H1 (cell line): ENCODE results near the gene NEURL1. TPM values are rescaled to one million over a fixed set of nuclear protein-coding genes. Genes with fewer than 3 reads are reported as not detected.
A peak's percentile ranks its signal among the peaks of the same experiment; 100 is the strongest.

Experiments
- CTCF ChIA-PET: fragments of 300-600 bp; sonication (Branson Sonifier 250); formaldehyde crosslinking; loops from one replicate; lab custom pipeline; 2021; ENCODE audit not compliant: partially characterized antibody; lab: Charles Lee
- POLR2A ChIA-PET: fragments of 300-600 bp; sonication (Branson Sonifier 250); formaldehyde crosslinking; loops from one replicate; lab custom pipeline; 2021; ENCODE audit warnings: inconsistent platforms; ENCODE audit not compliant: partially characterized antibody; lab: Charles Lee
- DNase-seq, 2 experiments: peaks; one replicate each; pipeline versions ENCODE4 v3.0.0 to v3.0.0-alpha.2; 2010 to 2022; ENCODE audit warnings: low spot score in 2 of 2, low read depth in 1 of 2, mixed read lengths in 1 of 2
- FAIRE-seq: peaks from 2 replicates; lab custom pipeline; 2011; peaks lifted over from hg19 to GRCh38; lab: Jason Lieb, UNC
- H2AFZ ChIP-seq: 2 replicates; pipeline ENCODE4 v1.8.1; 2012; ENCODE audit warnings: low read length, inconsistent platforms
- H2AK5ac ChIP-seq: 2 replicates; pipeline ENCODE4 v1.6.1; 2013; ENCODE audit warnings: low read depth, low read length
- H2BK120ac ChIP-seq: replicated peaks from 2 replicates; pipeline ENCODE3; 2013; ENCODE audit warnings: low read depth, low read length, inconsistent platforms
- H2BK12ac ChIP-seq: 2 replicates; pipeline ENCODE4 v1.6.1; 2013; ENCODE audit warnings: low read depth, low read length
- H2BK15ac ChIP-seq: 2 replicates; pipeline ENCODE4 v1.6.1; 2013; ENCODE audit warnings: low read length
- H2BK20ac ChIP-seq: 2 replicates; pipeline ENCODE4 v1.6.1; 2013; ENCODE audit warnings: low read length
- H2BK5ac ChIP-seq: 2 replicates; pipeline ENCODE4 v1.6.1; 2013; ENCODE audit warnings: low read depth, low read length
- H3K14ac ChIP-seq: 2 replicates; pipeline ENCODE4 v1.6.1; 2013; ENCODE audit warnings: inconsistent platforms; ENCODE audit not compliant: insufficient read length
- H3K18ac ChIP-seq: 2 replicates; pipeline ENCODE4 v1.6.1; 2013; ENCODE audit warnings: low read length; ENCODE audit errors: extremely low read depth
- H3K23ac ChIP-seq: 2 replicates; pipeline ENCODE4 v1.6.1; 2013; ENCODE audit warnings: inconsistent platforms; ENCODE audit not compliant: insufficient read length
- H3K23me2 ChIP-seq: 2 replicates; pipeline ENCODE4 v1.6.1; 2013; ENCODE audit warnings: low read depth, low read length
- H3K27ac ChIP-seq: 2 replicates; pipeline ENCODE4 v1.6.1; 2011; ENCODE audit warnings: low read depth, low read length, inconsistent platforms
- H3K27me3 ChIP-seq, 4 experiments: replicated peaks in 1 of 4; 1 replicate in 1 of 4; 2 replicates in 3 of 4; pipeline versions ENCODE4 v1.6.1 to v1.8.1; 2011 to 2013; ENCODE audit warnings: low read length in 3 of 4, mild to moderate bottlenecking in 3 of 4, inconsistent platforms in 2 of 4, mixed read lengths in 2 of 4, moderate library complexity in 1 of 4; ENCODE audit not compliant: control insufficient read depth in 3 of 4, insufficient read depth in 3 of 4; ENCODE audit errors: extremely low read depth in 1 of 4
- H3K36me3 ChIP-seq, 4 experiments: 2 replicates each; pipeline versions ENCODE4 v1.6.1 to v1.8.1; 2011 to 2013; ENCODE audit warnings: mild to moderate bottlenecking in 4 of 4, low read length in 3 of 4, moderate library complexity in 2 of 4, control low read depth in 1 of 4, inconsistent platforms in 1 of 4; ENCODE audit not compliant: insufficient read depth in 4 of 4, control insufficient read depth in 2 of 4
- H3K4ac ChIP-seq: replicated peaks from 2 replicates; pipeline ENCODE3; 2013; ENCODE audit warnings: low read length, low read depth, mixed read lengths, inconsistent platforms; ENCODE audit not compliant: insufficient read length
- H3K4me1 ChIP-seq, 4 experiments: replicated peaks in 1 of 4; 1 replicate in 1 of 4; 2 replicates in 3 of 4; pipeline versions ENCODE4 v1.6.1 to v1.8.1; 2011 to 2013; ENCODE audit warnings: low read length in 3 of 4, inconsistent platforms in 2 of 4, mixed read lengths in 1 of 4; ENCODE audit not compliant: insufficient read depth in 4 of 4, control insufficient read depth in 3 of 4
- H3K4me2 ChIP-seq, 2 experiments: 2 replicates each; pipeline versions ENCODE4 v1.6.1 to v1.8.1; 2011 to 2013; ENCODE audit warnings: low read depth in 2 of 2, low read length in 2 of 2, control low read depth in 1 of 2, inconsistent platforms in 1 of 2, mild to moderate bottlenecking in 1 of 2; ENCODE audit not compliant: insufficient read depth in 1 of 2
- H3K4me3 ChIP-seq, 4 experiments: fragments of 200-600, 300-600 bp in 1 of 4; sonication (generic), shearing (Covaris generic), sonication (Bioruptor Twin) in 1 of 4; 2 replicates each; pipeline versions ENCODE4 v1.5.1 to v1.8.1; 2011 to 2016; ENCODE audit warnings: low read length in 4 of 4, low read depth in 3 of 4, control low read depth in 2 of 4, inconsistent platforms in 2 of 4, mild to moderate bottlenecking in 2 of 4, mixed read lengths in 1 of 4, moderate library complexity in 1 of 4; ENCODE audit not compliant: insufficient read depth in 2 of 4; ENCODE audit errors: extremely low read depth in 1 of 4
- H3K56ac ChIP-seq: replicated peaks from 2 replicates; pipeline ENCODE3; 2013; ENCODE audit warnings: low read depth, mild to moderate bottlenecking, mixed read lengths, low read length, inconsistent platforms; ENCODE audit not compliant: insufficient read length
- H3K79me1 ChIP-seq: 2 replicates; pipeline ENCODE4 v1.6.1; 2013; ENCODE audit warnings: low read depth, low read length, control low read depth
- H3K79me2 ChIP-seq, 2 experiments: 2 replicates each; pipeline versions ENCODE4 v1.6.1 to v1.8.1; 2012 to 2013; ENCODE audit warnings: low read length in 2 of 2, mild to moderate bottlenecking in 2 of 2, inconsistent platforms in 1 of 2; ENCODE audit not compliant: insufficient read depth in 2 of 2, control insufficient read depth in 1 of 2
- H3K9ac ChIP-seq, 4 experiments: replicated peaks in 1 of 4; 1 replicate in 1 of 4; 2 replicates in 3 of 4; pipeline versions ENCODE4 v1.6.1 to v1.8.1; 2011 to 2013; ENCODE audit warnings: low read depth in 3 of 4, low read length in 3 of 4, control low read depth in 2 of 4, mild to moderate bottlenecking in 2 of 4, moderate library complexity in 2 of 4, inconsistent platforms in 1 of 4; ENCODE audit errors: extremely low read depth in 1 of 4
- H3K9me3 ChIP-seq, 2 experiments: 2 replicates each; pipeline versions ENCODE4 v1.6.1 to v1.8.1; 2012 to 2013; ENCODE audit warnings: mild to moderate bottlenecking in 2 of 2, moderate library complexity in 2 of 2, control low read depth in 1 of 2, inconsistent platforms in 1 of 2, low read depth in 1 of 2, low read length in 1 of 2, mixed read lengths in 1 of 2; ENCODE audit not compliant: insufficient read depth in 2 of 2
- H4K20me1 ChIP-seq, 2 experiments: replicated peaks in 1 of 2; 2 replicates each; pipeline versions ENCODE3 to v1.8.1; 2011 to 2013; ENCODE audit warnings: inconsistent platforms in 2 of 2, low read length in 2 of 2, mild to moderate bottlenecking in 1 of 2; ENCODE audit not compliant: insufficient read depth in 2 of 2, control insufficient read depth in 1 of 2
- H4K5ac ChIP-seq: 2 replicates; pipeline ENCODE4 v1.6.1; 2013; ENCODE audit warnings: low read length, low read depth, mixed read lengths, inconsistent platforms; ENCODE audit not compliant: insufficient read length
- H4K8ac ChIP-seq: 2 replicates; pipeline ENCODE4 v1.8.0; 2013; ENCODE audit warnings: mild to moderate bottlenecking, moderate library complexity, low read length, inconsistent platforms; ENCODE audit not compliant: insufficient read depth; ENCODE audit errors: extremely low read depth
- H4K91ac ChIP-seq: replicated peaks from 2 replicates; pipeline ENCODE3; 2013; ENCODE audit warnings: low read length, mixed read lengths, inconsistent platforms; ENCODE audit not compliant: insufficient read length
- E2F6 ChIP-seq: IDR thresholded peaks from 2 replicates; pipeline ENCODE4 v1.6.1; 2012; ENCODE audit warnings: inconsistent platforms
- EP300 ChIP-seq, 2 experiments: IDR thresholded peaks; 1 replicate in 1 of 2; 2 replicates in 1 of 2; pipeline ENCODE4 v1.6.1; 2011 to 2012; ENCODE audit warnings: low read depth in 2 of 2, low read length in 2 of 2, mild to moderate bottlenecking in 2 of 2, borderline replicate concordance in 1 of 2, inconsistent platforms in 1 of 2, moderate library complexity in 1 of 2
- GABPA ChIP-seq: IDR thresholded peaks from 2 replicates; pipeline ENCODE4 v1.6.1; 2011; ENCODE audit warnings: mild to moderate bottlenecking, low read length, moderate library complexity, borderline replicate concordance; ENCODE audit not compliant: insufficient read depth
- HDAC2 ChIP-seq, 2 experiments: fragments of 300-600 bp in 1 of 2; sonication (generic) in 1 of 2; IDR thresholded peaks; 2 replicates each; pipeline ENCODE4 v1.6.1; 2011 to 2012; ENCODE audit warnings: low read depth in 2 of 2, low read length in 2 of 2, mild to moderate bottlenecking in 2 of 2, moderate library complexity in 2 of 2, borderline replicate concordance in 1 of 2, inconsistent platforms in 1 of 2
- KDM1A ChIP-seq: fragments of 200-600, 300-600 bp; sonication (generic); IDR thresholded peaks from 2 replicates; pipeline ENCODE4 v1.7.1; 2016; ENCODE audit warnings: mild to moderate bottlenecking, low read length, borderline replicate concordance
- RAD21 ChIP-seq, 2 experiments: IDR thresholded peaks in 1 of 2; conservative IDR thresholded peaks in 1 of 2; 2 replicates each; pipeline ENCODE4 v1.6.1; 2011; ENCODE audit warnings: low read depth in 2 of 2, low read length in 2 of 2, improper control_type of control experiment in 1 of 2, inconsistent platforms in 1 of 2, mild to moderate bottlenecking in 1 of 2, moderate library complexity in 1 of 2
- RBBP5 ChIP-seq: IDR thresholded peaks from 2 replicates; pipeline ENCODE4 v1.7.1; 2012; ENCODE audit warnings: low read depth, mild to moderate bottlenecking, inconsistent platforms, low read length, moderate library complexity, borderline replicate concordance
- SAP30 ChIP-seq: fragments of 300-600 bp; sonication (generic); IDR thresholded peaks from 2 replicates; pipeline ENCODE4 v1.7.1; 2012; ENCODE audit warnings: low read length, moderate library complexity, mild to moderate bottlenecking, inconsistent platforms; ENCODE audit not compliant: insufficient read depth, insufficient replicate concordance
- SIRT6 ChIP-seq: IDR thresholded peaks from one replicate; pipeline ENCODE4 v1.7.1; 2012; ENCODE audit warnings: low read length, inconsistent platforms
- SUZ12 ChIP-seq: fragments of 200-600 bp; sonication (generic); IDR thresholded peaks from 2 replicates; pipeline ENCODE4 v1.6.1; 2012; ENCODE audit warnings: mild to moderate bottlenecking, inconsistent platforms, low read length, moderate library complexity, mixed read lengths
- WGBS, 2 experiments: shearing (Covaris generic) in 1 of 2; methylation state at CpG; one replicate each; pipeline versions ENCODE4 v1.1.6 to v1.1.7; 2013 to 2015; ENCODE audit warnings: low lambda C conversion rate in 2 of 2, mixed read lengths in 2 of 2, inconsistent platforms in 1 of 2, low coverage in 1 of 2, missing lambda C conversion rate in 1 of 2; ENCODE audit not compliant: insufficient replicate concordance in 2 of 2, insufficient coverage in 1 of 2, insufficient read length in 1 of 2; ENCODE audit errors: extremely low coverage in 1 of 2, missing lambda C conversion rate in 1 of 2; 5-methylcytosine and 5-hydroxymethylcytosine counted together
- polyA plus RNA-seq, 7 experiments: library from polyadenylated mRNA; depleted of rRNA in 3 of 7; stranded (reverse) in 5 of 7; unstranded in 2 of 7; fragments of >200 nt in 5 of 7; fragments of 200-250 nt in 2 of 7; gene quantifications; 1 replicate in 5 of 7; 2 replicates in 1 of 7; 4 replicates in 1 of 7; pipeline versions ENCODE4 v1.2.1 to v1.2.3, GENCODE V29; 2011 to 2013; ENCODE audit warnings: missing spikeins in 2 of 7, mixed read lengths in 2 of 7
- total RNA-seq: library from RNA; stranded (reverse); fragmentation: NEBNext Ultra II Directional; extraction: Animal tissue kit (Norgen Biotek cat#: 25700); gene quantifications from 2 replicates; pipeline ENCODE4 v1.2.1, GENCODE V29; 2021
- TF ChIP-seq, protein P1 (sequence below): IDR thresholded peaks from 2 replicates; pipeline ENCODE4 v1.6.1; 2012; ENCODE audit warnings: inconsistent platforms

NEURL1 gene
- total and polyA plus RNA-seq, 2 of the 8 experiments (the other 6 are each of a cell fraction or from before 2014, with no cell fraction given), result 0.54 to 0.58 TPM

GRCh38 chr10:103545366-103545765 is 51.9 kb downstream of the NEURL1 start:
- Histone ChIP-seq H3K56ac (no peak overlapping the region), H4K91ac (no peak overlapping the region), H3K23ac (no peak overlapping the region), H3K27ac (no peak overlapping the region), H4K20me1 (no peaks in the 10 kb centered on the region), H2AFZ (no peak overlapping the region), H3K79me2 (no peaks in the 10 kb centered on the region), H3K27me3 (no peaks in the 10 kb centered on the region; a peak in 1 of 7 replicates), H3K23me2 (no peaks in the 10 kb centered on the region; the same call in 1 of the 2 replicates), H3K4ac (no peak overlapping the region), H3K4me3 (no peak overlapping the region), H2BK15ac (0 out of 2 replicates have a peak overlapping the region, but pooled peaks have one; percentile 46), H3K4me2 (no peak overlapping the region), H4K8ac (no peak overlapping the region), H2BK120ac (no peak overlapping the region), H3K18ac (no peak overlapping the region), H4K5ac (no peak overlapping the region), H2BK12ac (peak overlapping the region; percentile 55; the same call in 1 of the 2 replicates), H3K9me3 (no peaks in the 10 kb centered on the region), H3K14ac (no peak overlapping the region), H3K79me1 (no peaks in the 10 kb centered on the region), H2AK5ac (no peak overlapping the region), H3K36me3 (no peaks in the 10 kb centered on the region), H2BK5ac (no peak overlapping the region), H3K9ac (no peak overlapping the region), H3K4me1 (peaks cover 3 to 7% (median 4%) of the 10 kb centered on the region in 4 experiments; a peak in 5 of 7 replicates), H2BK20ac (no peak overlapping the region)
- FAIRE-seq (no peak), DNase-seq (no peak)
- 100% methylated on average over 1 of the region's 1 CpG; no CpG with 5 or more reads in 1 of the 2 experiments for WGBS, 2 experiments
- CTCF ChIA-PET, result interaction anchor here (0.8 to 6.4 kb wide), 12 partner anchors 8 to 60 kb away, joined by 3 to 64 read pairs (median 5); no protein-coding TSS in a partner anchor
- POLR2A ChIA-PET, result no interaction called here
- TF ChIP-seq EP300 (IDR thresholded peaks at IDR 0.05; ENCODE audit: borderline replicate concordance in 1 of 2, low read depth in 2 of 2, low read length in 2 of 2) (no peak), SAP30 (no peak), HDAC2 (IDR thresholded peaks at IDR 0.05; ENCODE audit: borderline replicate concordance in 1 of 2, low read depth in 2 of 2, low read length in 2 of 2) (no peak), SUZ12 (no peak), GABPA (no peak), RAD21 (IDR thresholded peaks at IDR 0.05 in 1 of 2, conservative IDR thresholded peaks at IDR 0.05 in 1 of 2; ENCODE audit: low read depth in 2 of 2, low read length in 2 of 2) (no peak), SIRT6 (no peak), E2F6 (no peak), RBBP5 (no peak), KDM1A (no peak)
- TF ChIP-seq, protein P1, sequence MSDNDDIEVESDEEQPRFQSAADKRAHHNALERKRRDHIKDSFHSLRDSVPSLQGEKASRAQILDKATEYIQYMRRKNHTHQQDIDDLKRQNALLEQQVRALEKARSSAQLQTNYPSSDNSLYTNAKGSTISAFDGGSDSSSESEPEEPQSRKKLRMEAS, result no peak
